Lung (tissue), 12 donors: Measurements from ENCODE around the gene ZPR1. TPM values are rescaled to one million over a fixed set of nuclear protein-coding genes. Genes with fewer than 3 reads are reported as not detected.

Experiments used
- ATAC-seq: fragments of 200-7000 bp; cut with Tn5 transposase; one replicate; pipeline ENCODE4 v1.9.1; 2020; ENCODE audit warnings: moderate number of reproducible peaks; ENCODE audit not compliant: insufficient read depth, low FRiP score
- DNase-seq, 3 donors: peaks; one replicate each; pipeline ENCODE4 v3.0.0-alpha.2; 2013 to 2017
- H3K27ac ChIP-seq, 2 donors: one replicate each; pipeline ENCODE4 v1.5.1; 2013; ENCODE audit warnings: mild to moderate bottlenecking in 2 of 2, moderate library complexity in 2 of 2, control low read depth in 1 of 2, inconsistent platforms in 1 of 2, low read depth in 1 of 2, low read length in 1 of 2
- H3K27me3 ChIP-seq, 3 donors: one replicate each; pipeline ENCODE4 v1.5.1; 2013; ENCODE audit warnings: low read length in 2 of 3; ENCODE audit not compliant: control insufficient read depth in 3 of 3, insufficient read depth in 3 of 3
- H3K36me3 ChIP-seq, 4 donors: one replicate each; pipeline ENCODE4 v1.5.1; 2013; ENCODE audit warnings: low read length in 4 of 4, mild to moderate bottlenecking in 1 of 4, moderate library complexity in 1 of 4; ENCODE audit not compliant: control insufficient read depth in 4 of 4, insufficient read depth in 4 of 4
- H3K4me1 ChIP-seq, 5 donors: one replicate each; pipeline ENCODE4 v1.5.1; 2013; ENCODE audit warnings: low read length in 5 of 5, mild to moderate bottlenecking in 2 of 5, moderate library complexity in 1 of 5; ENCODE audit not compliant: control insufficient read depth in 5 of 5, insufficient read depth in 5 of 5
- H3K4me3 ChIP-seq: one replicate; pipeline ENCODE4 v1.5.1; 2013; ENCODE audit warnings: mild to moderate bottlenecking, control low read depth, moderate library complexity
- H3K9ac ChIP-seq, 2 donors: one replicate each; pipeline ENCODE4 v1.5.1; 2013; ENCODE audit warnings: low read length in 2 of 2, control low read depth in 1 of 2; ENCODE audit not compliant: insufficient read depth in 1 of 2
- H3K9me3 ChIP-seq, 4 donors: one replicate each; pipeline ENCODE4 v1.5.1; 2013; ENCODE audit warnings: low read length in 3 of 4, mild to moderate bottlenecking in 1 of 4, moderate library complexity in 1 of 4; ENCODE audit not compliant: control insufficient read depth in 4 of 4, insufficient read depth in 3 of 4
- WGBS, 2 donors: extraction: QIAGEN DNeasy Blood & Tissue Kit; methylation state at CpG; one replicate each; pipeline ENCODE4 v1.1.7; 2013; 5-methylcytosine and 5-hydroxymethylcytosine counted together
- polyA plus RNA-seq, 2 donors: library from polyadenylated mRNA; stranded (reverse); fragments of 200-250 nt; gene quantifications; one replicate each; pipeline ENCODE4 v1.2.1, GENCODE V29; 2013
- total RNA-seq, 2 donors: library from RNA; depleted of rRNA in 1 of 2; stranded (reverse); fragments of >200 nt in 1 of 2; gene quantifications; one replicate each; pipeline ENCODE4 v1.2.1, GENCODE V29; 2014 to 2021
- TF ChIP-seq, protein P1 (sequence below): IDR thresholded peaks from 2 replicates; pipeline ENCODE4 v1.5.1; 2012; ENCODE audit warnings: mild to moderate bottlenecking; ENCODE audit errors: control extremely low read depth, extremely low read depth
- donor health status: control.
- donor health status: control.
- donor health status: Bipolar disorder and iron deficiency.
- donor health status: healthy.
- donor health status: DM: yes; HTN: yes; CAD: no.

The ZPR1 gene
- total and polyA plus RNA-seq, 4 donors = 19.4 to 50.9 (median 34.5) TPM

DNA sequence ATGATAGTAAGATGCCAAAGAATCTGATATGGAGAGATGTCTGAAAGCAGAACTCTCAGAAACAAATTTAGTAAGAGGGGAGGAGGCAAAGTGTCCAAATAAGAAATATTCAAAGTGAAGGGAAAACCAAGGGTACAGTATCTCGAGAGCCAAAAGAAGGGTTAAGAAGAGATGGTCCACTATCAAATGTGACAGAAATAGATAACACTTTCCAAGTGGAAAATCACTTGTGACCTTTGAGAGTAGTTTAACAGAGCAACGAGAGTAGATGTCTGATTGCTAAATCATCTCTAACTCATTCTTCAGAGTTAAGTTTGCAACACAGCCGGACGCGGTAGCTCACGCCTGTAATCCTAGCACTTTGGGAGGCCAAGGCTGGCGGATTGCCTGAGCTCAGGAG is 10.8 kb downstream of the ZPR1 start:
- peaks cover 0 to 7% (median 0%) of the 10 kb centered on the region in 5 donors for H3K4me1 ChIP-seq
- TF ChIP-seq, protein P1, sequence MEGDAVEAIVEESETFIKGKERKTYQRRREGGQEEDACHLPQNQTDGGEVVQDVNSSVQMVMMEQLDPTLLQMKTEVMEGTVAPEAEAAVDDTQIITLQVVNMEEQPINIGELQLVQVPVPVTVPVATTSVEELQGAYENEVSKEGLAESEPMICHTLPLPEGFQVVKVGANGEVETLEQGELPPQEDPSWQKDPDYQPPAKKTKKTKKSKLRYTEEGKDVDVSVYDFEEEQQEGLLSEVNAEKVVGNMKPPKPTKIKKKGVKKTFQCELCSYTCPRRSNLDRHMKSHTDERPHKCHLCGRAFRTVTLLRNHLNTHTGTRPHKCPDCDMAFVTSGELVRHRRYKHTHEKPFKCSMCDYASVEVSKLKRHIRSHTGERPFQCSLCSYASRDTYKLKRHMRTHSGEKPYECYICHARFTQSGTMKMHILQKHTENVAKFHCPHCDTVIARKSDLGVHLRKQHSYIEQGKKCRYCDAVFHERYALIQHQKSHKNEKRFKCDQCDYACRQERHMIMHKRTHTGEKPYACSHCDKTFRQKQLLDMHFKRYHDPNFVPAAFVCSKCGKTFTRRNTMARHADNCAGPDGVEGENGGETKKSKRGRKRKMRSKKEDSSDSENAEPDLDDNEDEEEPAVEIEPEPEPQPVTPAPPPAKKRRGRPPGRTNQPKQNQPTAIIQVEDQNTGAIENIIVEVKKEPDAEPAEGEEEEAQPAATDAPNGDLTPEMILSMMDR = no peak
- DNase-seq (no peak), ATAC-seq (no peak)
- no peak overlapping the region for H3K9ac ChIP-seq
- peaks cover 21 to 29% (median 24%) of the 10 kb centered on the region in 4 donors for H3K36me3 ChIP-seq
- no peaks in the 10 kb centered on the region for H3K27me3 ChIP-seq
- no peak overlapping the region for H3K4me3 ChIP-seq
- 63 to 81% methylated on average over 7 of the region's 7 CpGs for WGBS, 2 donors
- no peaks in the 10 kb centered on the region for H3K9me3 ChIP-seq
- H3K27ac ChIP-seq = no peak overlapping the region

DNA sequence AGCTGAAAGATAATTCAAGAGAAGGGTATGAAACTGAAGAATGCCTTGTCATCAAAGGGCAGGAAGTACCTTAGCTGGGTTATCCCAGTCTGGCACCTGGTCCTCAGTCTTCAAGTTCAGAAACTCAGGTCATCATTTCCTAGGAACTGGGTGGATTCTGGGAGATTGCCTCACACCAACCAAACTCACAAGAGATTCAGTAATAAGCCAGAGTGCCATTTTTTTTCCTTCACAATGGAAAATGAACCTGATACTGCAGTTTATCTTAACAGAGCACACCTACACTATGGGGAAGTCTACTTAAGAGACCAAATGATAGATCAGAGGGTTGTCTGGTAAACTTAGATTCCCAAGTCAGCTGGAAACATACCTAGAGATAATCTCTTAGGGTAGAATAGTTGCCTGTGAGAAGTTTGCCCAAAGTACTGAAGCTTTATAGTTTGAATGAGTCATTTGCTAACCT is 11.3 kb downstream of the ZPR1 start:
- H3K36me3 ChIP-seq = peaks cover 21 to 27% (median 21%) of the 10 kb centered on the region in 4 donors
- no peak overlapping the region for H3K4me3 ChIP-seq
- peaks cover 2 to 12% (median 4%) of the 10 kb centered on the region in 5 donors for H3K4me1 ChIP-seq
- H3K27ac ChIP-seq = no peak overlapping the region
- DNase-seq (no peak), ATAC-seq (no peak)
- no peak overlapping the region for H3K9ac ChIP-seq
- H3K9me3 ChIP-seq = no peaks in the 10 kb centered on the region
- H3K27me3 ChIP-seq = no peaks in the 10 kb centered on the region
- TF ChIP-seq, protein P1 = no peak

DNA sequence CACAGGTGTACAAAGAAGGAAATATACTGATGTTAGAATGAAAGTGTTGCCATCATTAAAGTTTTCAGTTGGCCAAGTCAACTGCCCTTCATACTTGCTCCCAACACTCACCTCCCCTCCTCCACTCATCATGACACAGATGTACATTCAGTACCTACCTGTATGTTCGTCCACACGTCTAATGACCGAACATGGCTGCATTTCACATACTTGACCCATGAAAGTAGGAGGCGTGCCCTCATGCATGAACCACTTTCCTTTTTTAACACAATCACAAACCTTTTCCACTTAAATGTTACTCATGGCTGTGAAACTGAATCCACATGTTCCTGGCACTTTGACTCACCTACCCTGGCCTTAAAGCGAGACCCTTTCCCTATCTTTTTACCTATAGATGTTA is 11.8 kb downstream of the ZPR1 start:
- ATAC-seq = no peak

More for the DNA sequence above, 11.8 kb downstream of the ZPR1 start:
- whole genome bisulfite sequencing, 2 donors = 95 to 97% methylated on average over 5 of the region's 5 CpGs
- Histone ChIP-seq H3K27ac (no peak overlapping the region), H3K36me3 (peaks cover 19 to 27% (median 21%) of the 10 kb centered on the region in 4 donors), H3K9ac (no peak overlapping the region), H3K27me3 (no peaks in the 10 kb centered on the region), H3K4me3 (no peak overlapping the region), H3K9me3 (no peaks in the 10 kb centered on the region), H3K4me1 (peaks cover 2 to 18% (median 6%) of the 10 kb centered on the region in 5 donors)
- TF ChIP-seq, protein P1 = no peak
- no peak for DNase-seq
